ENCODE measurements around the gene CD164L2.

CD164L2 gene

GRCh38 chr1:27428316-27429028, 45.3 kb upstream of the CD164L2 start:
- no peak for ATAC-seq

GRCh38 chr1:27427816-27428315, 44.7 kb upstream of the CD164L2 start:
- no peak for ATAC-seq
- TF ChIP-seq ISL1 (CRISPR knock-in tag; IDR thresholded peaks at IDR 0.05): no peak
- TF ChIP-seq ZC3H10 (CRISPR knock-in tag; IDR thresholded peaks at IDR 0.05): no peak
- TF ChIP-seq PATZ1 (CRISPR knock-in tag; IDR thresholded peaks at IDR 0.05; ENCODE audit: borderline replicate concordance): no peak
- TF ChIP-seq BACH2 (CRISPR knock-in tag; IDR thresholded peaks at IDR 0.05; ENCODE audit: borderline replicate concordance): no peak
- TF ChIP-seq TCF4 (CRISPR knock-in tag; IDR thresholded peaks at IDR 0.05; ENCODE audit: borderline replicate concordance): no peak

More at GRCh38 chr1:27428316-27429028, 45.3 kb upstream of the CD164L2 start:
- TF ChIP-seq TCF4 (CRISPR knock-in tag; IDR thresholded peaks at IDR 0.05; ENCODE audit: borderline replicate concordance): no peak

GRCh38 chr1:27427329-27427728, 44.2 kb upstream of the CD164L2 start:
- no peak for ATAC-seq
- TF ChIP-seq ZNF565 (CRISPR knock-in tag; conservative IDR thresholded peaks at IDR 0.05; ENCODE audit: low read depth): no peak
- TF ChIP-seq TCF4 (CRISPR knock-in tag; IDR thresholded peaks at IDR 0.05; ENCODE audit: borderline replicate concordance): no peak
- no peak for TF ChIP-seq ZNF70 (CRISPR knock-in tag; IDR thresholded peaks at IDR 0.05)
- TF ChIP-seq PPARA (CRISPR knock-in tag; IDR thresholded peaks at IDR 0.05; ENCODE audit: borderline replicate concordance): no peak
- no peak for TF ChIP-seq ZFP30 (CRISPR knock-in tag; IDR thresholded peaks at IDR 0.05)
- TF ChIP-seq ZNF8 (CRISPR knock-in tag; IDR thresholded peaks at IDR 0.05): no peak
- no peak for TF ChIP-seq BACH2 (CRISPR knock-in tag; IDR thresholded peaks at IDR 0.05; ENCODE audit: borderline replicate concordance)
- TF ChIP-seq RARB (CRISPR knock-in tag; IDR thresholded peaks at IDR 0.05): no peak
- no peak for TF ChIP-seq GLIS3 (CRISPR knock-in tag; IDR thresholded peaks at IDR 0.05)
- no peak for TF ChIP-seq TOX (CRISPR knock-in tag; IDR thresholded peaks at IDR 0.05; ENCODE audit: borderline replicate concordance)
- TF ChIP-seq PATZ1 (CRISPR knock-in tag; IDR thresholded peaks at IDR 0.05; ENCODE audit: borderline replicate concordance): no peak
- TF ChIP-seq POU6F1 (CRISPR knock-in tag; IDR thresholded peaks at IDR 0.05; ENCODE audit: borderline replicate concordance, low read depth): no peak
- TF ChIP-seq ISL1 (CRISPR knock-in tag; IDR thresholded peaks at IDR 0.05): no peak
- TF ChIP-seq OSR1 (CRISPR knock-in tag; IDR thresholded peaks at IDR 0.05): no peak
- no peak for TF ChIP-seq ESRRG (CRISPR knock-in tag; IDR thresholded peaks at IDR 0.05)
- TF ChIP-seq ZFP3 (CRISPR knock-in tag; IDR thresholded peaks at IDR 0.05): no peak
- TF ChIP-seq CREB5 (CRISPR knock-in tag; IDR thresholded peaks at IDR 0.05; ENCODE audit: low read depth): no peak
- no peak for TF ChIP-seq SNAI2 (CRISPR knock-in tag; IDR thresholded peaks at IDR 0.05)
- no peak for TF ChIP-seq TSHZ2 (CRISPR knock-in tag; IDR thresholded peaks at IDR 0.05)
